Fibroblast of villous mesenchyme (primary cell): ENCODE results near the gene WDR37. TPM values are rescaled to one million over a fixed set of nuclear protein-coding genes. Genes with fewer than 3 reads are reported as not detected.

Experiments
- DNase-seq: peaks from one replicate; pipeline ENCODE4 v3.0.0-alpha.2; 2010; ENCODE audit warnings: low read depth
- H3K4me3 ChIP-seq: 2 replicates; pipeline ENCODE4 v1.5.1; 2011; ENCODE audit warnings: low read depth, mild to moderate bottlenecking, low read length
- CTCF ChIP-seq: IDR thresholded peaks from 2 replicates; pipeline ENCODE4 v1.5.1; 2012; ENCODE audit warnings: low read depth, mild to moderate bottlenecking, low read length; ENCODE audit not compliant: insufficient read depth
- total RNA-seq: library from RNA; depleted of rRNA; stranded (reverse); fragments of >200 nt; gene quantifications from 2 replicates; pipeline ENCODE4 v1.2.3, GENCODE V29; 2012

Gene WDR37
- total RNA-seq, 1 donor, result 27.2 TPM

GRCh38 chr10:1174022-1174421 is 117.8 kb downstream of the WDR37 start:
- TF ChIP-seq CTCF, result no peak
- no peak for DNase-seq
- H3K4me3 ChIP-seq, result no peak overlapping the region

GRCh38 chr10:1175956-1176565 is 119.9 kb downstream of the WDR37 start:
- no peak overlapping the region for H3K4me3 ChIP-seq
- no peak for TF ChIP-seq CTCF
- DNase-seq, result no peak

GRCh38 chr10:1177936-1178335 is 121.8 kb downstream of the WDR37 start:
- no peak overlapping the region for H3K4me3 ChIP-seq
- no peak for TF ChIP-seq CTCF
- DNase-seq, result no peak

GRCh38 chr10:1178506-1178905 is 122.3 kb downstream of the WDR37 start:
- TF ChIP-seq CTCF, result no peak
- H3K4me3 ChIP-seq, result no peak overlapping the region
- no peak for DNase-seq

GRCh38 chr10:1179346-1180070 is 123.3 kb downstream of the WDR37 start:
- H3K4me3 ChIP-seq, result no peak overlapping the region
- no peak for TF ChIP-seq CTCF
- DNase-seq, result no peak

GRCh38 chr10:1180071-1180730 is 124.0 kb downstream of the WDR37 start:
- H3K4me3 ChIP-seq, result no peak overlapping the region
- TF ChIP-seq CTCF, result no peak
- DNase-seq, result no peak
